ENCODE results near the gene SRCAP. TPM values are rescaled to one million over a fixed set of nuclear protein-coding genes. Genes with fewer than 3 reads are reported as not detected.

The SRCAP gene
- polyA plus RNA-seq, 4 donors: 1.6 to 36.8 (median 13.7) TPM

- H3K27me3 ChIP-seq (ENCODE audit: control insufficient read depth in 3 of 3, insufficient read depth in 3 of 3, low read length in 3 of 3): no peaks in the 10 kb centered on the region
- no peak for FAIRE-seq
- no peak for DNase-seq
Measured at GRCh38 chr16:30723725-30724355, 24.9 kb downstream of the SRCAP start.

GRCh38 chr16:30724641-30725417 is 25.9 kb downstream of the SRCAP start:
- H3K36me3 ChIP-seq (ENCODE audit: control insufficient read depth in 3 of 3, insufficient read depth in 2 of 3, low read depth in 1 of 3, low read length in 3 of 3): peaks cover 38 to 84% (median 55%) of the 10 kb centered on the region in 3 donors

More at GRCh38 chr16:30723725-30724355, 24.9 kb downstream of the SRCAP start:
- WGBS, 3 donors: 90 to 95% (median 93%) methylated on average over 12 of the region's 12 CpGs
- H3K4me1 ChIP-seq (ENCODE audit: control insufficient read depth in 3 of 3, insufficient read depth in 2 of 3, low read depth in 1 of 3, low read length in 2 of 3): peaks cover 0 to 11% (median 0%) of the 10 kb centered on the region in 3 donors
- H3K27ac ChIP-seq (ENCODE audit: low read depth in 1 of 3, low read length in 2 of 3): no peak overlapping the region
- H3K36me3 ChIP-seq (ENCODE audit: control insufficient read depth in 3 of 3, insufficient read depth in 2 of 3, low read depth in 1 of 3, low read length in 3 of 3): peaks cover 42 to 83% (median 55%) of the 10 kb centered on the region in 3 donors
- no peaks in the 10 kb centered on the region for H3K9me3 ChIP-seq (ENCODE audit: control insufficient read depth in 2 of 2, insufficient read depth in 1 of 2, low read depth in 1 of 2, low read length in 1 of 2)
- H3K4me3 ChIP-seq (ENCODE audit: low read depth in 1 of 3, low read length in 3 of 3): no peak overlapping the region

GRCh38 chr16:30725418-30725792 is 26.4 kb downstream of the SRCAP start:
- 67 to 80% (median 72%) methylated on average over 3 of the region's 3 CpGs for WGBS, 3 donors
- H3K36me3 ChIP-seq (ENCODE audit: control insufficient read depth in 3 of 3, insufficient read depth in 2 of 3, low read depth in 1 of 3, low read length in 3 of 3): peaks cover 33 to 81% (median 52%) of the 10 kb centered on the region in 3 donors
- FAIRE-seq: no peak
- peak overlapping the region in 2 of 3 donors; percentile 4 to 81 for H3K27ac ChIP-seq (ENCODE audit: low read depth in 1 of 3, low read length in 2 of 3)
- H3K27me3 ChIP-seq (ENCODE audit: control insufficient read depth in 3 of 3, insufficient read depth in 3 of 3, low read length in 3 of 3): no peaks in the 10 kb centered on the region
- no peak overlapping the region for H3K4me3 ChIP-seq (ENCODE audit: low read depth in 1 of 3, low read length in 3 of 3)
- H3K9me3 ChIP-seq (ENCODE audit: control insufficient read depth in 2 of 2, insufficient read depth in 1 of 2, low read depth in 1 of 2, low read length in 1 of 2): no peaks in the 10 kb centered on the region
- peaks cover 0 to 19% (median 0%) of the 10 kb centered on the region in 3 donors for H3K4me1 ChIP-seq (ENCODE audit: control insufficient read depth in 3 of 3, insufficient read depth in 2 of 3, low read depth in 1 of 3, low read length in 2 of 3)
- DNase-seq: no peak

More at GRCh38 chr16:30724641-30725417, 25.9 kb downstream of the SRCAP start:
- DNase-seq (peak in 1 of 2 donors; percentile 51), FAIRE-seq (no peak)
- no peak overlapping the region for H3K4me3 ChIP-seq (ENCODE audit: low read depth in 1 of 3, low read length in 3 of 3)
- no peaks in the 10 kb centered on the region for H3K9me3 ChIP-seq (ENCODE audit: control insufficient read depth in 2 of 2, insufficient read depth in 1 of 2, low read depth in 1 of 2, low read length in 1 of 2)
- H3K4me1 ChIP-seq (ENCODE audit: control insufficient read depth in 3 of 3, insufficient read depth in 2 of 3, low read depth in 1 of 3, low read length in 2 of 3): peaks cover 0 to 17% (median 0%) of the 10 kb centered on the region in 3 donors
- peak overlapping the region in 1 of 3 donors; percentile 81 for H3K27ac ChIP-seq (ENCODE audit: low read depth in 1 of 3, low read length in 2 of 3)
- H3K27me3 ChIP-seq (ENCODE audit: control insufficient read depth in 3 of 3, insufficient read depth in 3 of 3, low read length in 3 of 3): no peaks in the 10 kb centered on the region
- WGBS, 3 donors: 36 to 68% (median 50%) methylated on average over 23 of the region's 23 CpGs

- H3K27ac ChIP-seq (ENCODE audit: low read depth in 1 of 3, low read length in 2 of 3): no peak overlapping the region
- H3K9me3 ChIP-seq (ENCODE audit: control insufficient read depth in 2 of 2, insufficient read depth in 1 of 2, low read depth in 1 of 2, low read length in 1 of 2): no peaks in the 10 kb centered on the region
- peaks cover 17 to 74% (median 34%) of the 10 kb centered on the region in 3 donors for H3K36me3 ChIP-seq (ENCODE audit: control insufficient read depth in 3 of 3, insufficient read depth in 2 of 3, low read depth in 1 of 3, low read length in 3 of 3)
- no peak for FAIRE-seq
- DNase-seq: no peak
- H3K4me1 ChIP-seq (ENCODE audit: control insufficient read depth in 3 of 3, insufficient read depth in 2 of 3, low read depth in 1 of 3, low read length in 2 of 3): peaks cover 0 to 19% (median 0%) of the 10 kb centered on the region in 3 donors
- H3K27me3 ChIP-seq (ENCODE audit: control insufficient read depth in 3 of 3, insufficient read depth in 3 of 3, low read length in 3 of 3): no peaks in the 10 kb centered on the region
- 84 to 91% (median 90%) methylated on average over 6 of the region's 6 CpGs for WGBS, 3 donors
- H3K4me3 ChIP-seq (ENCODE audit: low read depth in 1 of 3, low read length in 3 of 3): no peak overlapping the region
Measured at GRCh38 chr16:30728321-30728720, 29.4 kb downstream of the SRCAP start.

GRCh38 chr16:30728899-30729672 is 30.1 kb downstream of the SRCAP start:
- peak overlapping the region; percentile 31 to 53 (median 47) for H3K27ac ChIP-seq (ENCODE audit: low read depth in 1 of 3, low read length in 2 of 3)
- 27 to 66% (median 50%) methylated on average over 17 of the region's 17 CpGs for WGBS, 3 donors
- H3K27me3 ChIP-seq (ENCODE audit: control insufficient read depth in 3 of 3, insufficient read depth in 3 of 3, low read length in 3 of 3): no peaks in the 10 kb centered on the region
- H3K36me3 ChIP-seq (ENCODE audit: control insufficient read depth in 3 of 3, insufficient read depth in 2 of 3, low read depth in 1 of 3, low read length in 3 of 3): peaks cover 21 to 74% (median 33%) of the 10 kb centered on the region in 3 donors
- no peaks in the 10 kb centered on the region for H3K9me3 ChIP-seq (ENCODE audit: control insufficient read depth in 2 of 2, insufficient read depth in 1 of 2, low read depth in 1 of 2, low read length in 1 of 2)
- peaks cover 0 to 19% (median 0%) of the 10 kb centered on the region in 3 donors for H3K4me1 ChIP-seq (ENCODE audit: control insufficient read depth in 3 of 3, insufficient read depth in 2 of 3, low read depth in 1 of 3, low read length in 2 of 3)
- peak; percentile 83 to 90 for DNase-seq
- no peak for FAIRE-seq
- H3K4me3 ChIP-seq (ENCODE audit: low read depth in 1 of 3, low read length in 3 of 3): no peak overlapping the region

GRCh38 chr16:30731411-30731810 is 32.4 kb downstream of the SRCAP start:
- Histone ChIP-seq H3K27me3 (ENCODE audit: control insufficient read depth in 3 of 3, insufficient read depth in 3 of 3, low read length in 3 of 3) (no peaks in the 10 kb centered on the region), H3K27ac (ENCODE audit: low read depth in 1 of 3, low read length in 2 of 3) (no peak overlapping the region), H3K4me1 (ENCODE audit: control insufficient read depth in 3 of 3, insufficient read depth in 2 of 3, low read depth in 1 of 3, low read length in 2 of 3) (peaks cover 0 to 12% (median 0%) of the 10 kb centered on the region in 3 donors), H3K4me3 (ENCODE audit: low read depth in 1 of 3, low read length in 3 of 3) (no peak overlapping the region), H3K9me3 (ENCODE audit: control insufficient read depth in 2 of 2, insufficient read depth in 1 of 2, low read depth in 1 of 2, low read length in 1 of 2) (no peaks in the 10 kb centered on the region), H3K36me3 (ENCODE audit: control insufficient read depth in 3 of 3, insufficient read depth in 2 of 3, low read depth in 1 of 3, low read length in 3 of 3) (peaks cover 19 to 72% (median 30%) of the 10 kb centered on the region in 3 donors)
- WGBS, 3 donors: 88 to 94% (median 88%) methylated on average over 3 of the region's 3 CpGs
- FAIRE-seq: no peak
- DNase-seq: no peak

GRCh38 chr16:30736995-30737793 is 38.2 kb downstream of the SRCAP start:
- Histone ChIP-seq H3K4me3 (ENCODE audit: low read depth in 1 of 3, low read length in 3 of 3) (no peak overlapping the region), H3K9me3 (ENCODE audit: control insufficient read depth in 2 of 2, insufficient read depth in 1 of 2, low read depth in 1 of 2, low read length in 1 of 2) (no peaks in the 10 kb centered on the region), H3K27me3 (ENCODE audit: control insufficient read depth in 3 of 3, insufficient read depth in 3 of 3, low read length in 3 of 3) (no peaks in the 10 kb centered on the region), H3K36me3 (ENCODE audit: control insufficient read depth in 3 of 3, insufficient read depth in 2 of 3, low read depth in 1 of 3, low read length in 3 of 3) (peaks cover 34 to 73% (median 35%) of the 10 kb centered on the region in 3 donors), H3K27ac (ENCODE audit: low read depth in 1 of 3, low read length in 2 of 3) (no peak overlapping the region), H3K4me1 (ENCODE audit: control insufficient read depth in 3 of 3, insufficient read depth in 2 of 3, low read depth in 1 of 3, low read length in 2 of 3) (peaks cover 2 to 18% (median 2%) of the 10 kb centered on the region in 3 donors)
- WGBS, 3 donors: 92 to 95% (median 94%) methylated on average over 17 of the region's 17 CpGs
- no peak for FAIRE-seq
- no peak for DNase-seq
